HepG2 (cell line): ENCODE measurements around the gene C14orf180.

Experiments
- CENPT ChIP-seq: sonication (generic); formaldehyde crosslinking; IDR thresholded peaks from 2 replicates; pipeline ENCODE4 v1.8.0; 2022; ENCODE audit warnings: low read depth, mild to moderate bottlenecking, moderate library complexity, missing genetic modification reagents
- CTCF ChIP-seq: sonication (generic); formaldehyde crosslinking; IDR thresholded peaks from 2 replicates; pipeline ENCODE4 v1.5.0; 2020; ENCODE audit warnings: mild to moderate bottlenecking, missing genetic modification reagents, moderate library complexity
- EZH2 ChIP-seq: conservative IDR thresholded peaks from 2 replicates; pipeline ENCODE4 v1.6.1; 2012; ENCODE audit warnings: mild to moderate bottlenecking, low read depth, low read length, moderate library complexity
- ZFP62 ChIP-seq: sonication (generic); formaldehyde crosslinking; IDR thresholded peaks from 2 replicates; pipeline ENCODE4 v1.4.0; 2020; ENCODE audit warnings: missing genetic modification reagents
- ZNF292 ChIP-seq: sonication (generic); formaldehyde crosslinking; IDR thresholded peaks from 2 replicates; pipeline ENCODE4 v1.8.1; 2022; ENCODE audit warnings: mild to moderate bottlenecking, low read depth, missing genetic modification reagents, borderline replicate concordance

GRCh38 chr14:104542871-104543830 is 36.4 kb upstream of the C14orf180 start:
- TF ChIP-seq ZFP62 (CRISPR knock-in tag), result no peak
- no peak for TF ChIP-seq CENPT (CRISPR knock-in tag)
- no peak; the same call in 1 of the 2 replicates for TF ChIP-seq EZH2
- no peak for TF ChIP-seq CTCF (CRISPR knock-in tag)
- TF ChIP-seq ZNF292 (CRISPR knock-in tag), result no peak
